Endothelial cell of umbilical vein (primary cell): ENCODE measurements around the gene TTC23L. TPM values are rescaled to one million over a fixed set of nuclear protein-coding genes. Genes with fewer than 3 reads are reported as not detected.

Experiments
- BruUV-seq: library from RNA; stranded (reverse); fragments of 400-500 nt; replicated peaks from 2 replicates; lab custom pipeline; 2021; lab: Mats Ljungman, UMichigan
- CTCF ChIA-PET: fragments of 300-600, 350-600 bp; sonication (Branson Sonifier 250); formaldehyde crosslinking; loops from one replicate; lab custom pipeline; 2021; ENCODE audit warnings: antibody characterized with exemption, inconsistent platforms; lab: Charles Lee
- POLR2A ChIA-PET: fragments of 300-600, 350-600 bp; sonication (Branson Sonifier 250); formaldehyde crosslinking; loops from one replicate; lab custom pipeline; 2021; ENCODE audit warnings: antibody characterized with exemption, inconsistent platforms; lab: Charles Lee
- DNase-seq: peaks from one replicate; pipeline ENCODE4 v3.0.0-alpha.2; 2011; ENCODE audit warnings: low read depth, low spot score
- FAIRE-seq: peaks from 2 replicates; lab custom pipeline; 2011; peaks lifted over from hg19 to GRCh38; lab: Jason Lieb, UNC
- H2AFZ ChIP-seq: 2 replicates; pipeline ENCODE4 v1.6.0; 2012; ENCODE audit warnings: low read depth, low read length, control low read depth, inconsistent platforms
- H3K27ac ChIP-seq: 2 replicates; pipeline ENCODE4 v1.5.1; 2011; ENCODE audit warnings: low read depth, mild to moderate bottlenecking, control low read depth, low read length, moderate library complexity; ENCODE audit not compliant: insufficient read depth
- H3K27me3 ChIP-seq, 2 experiments: 2 replicates each; pipeline versions ENCODE4 v1.6.0 to v1.6.1; 2011; ENCODE audit warnings: low read length in 2 of 2, mixed read lengths in 1 of 2; ENCODE audit not compliant: control insufficient read depth in 2 of 2, insufficient read depth in 2 of 2
- H3K36me3 ChIP-seq, 2 experiments: 2 replicates in 1 of 2; 3 replicates in 1 of 2; pipeline ENCODE4 v1.5.1; 2011; ENCODE audit warnings: low read length in 2 of 2, mild to moderate bottlenecking in 1 of 2, moderate library complexity in 1 of 2; ENCODE audit not compliant: control insufficient read depth in 2 of 2, insufficient read depth in 2 of 2; ENCODE audit errors: extremely low read depth in 1 of 2
- H3K4me1 ChIP-seq: 3 replicates; pipeline ENCODE4 v1.5.1; 2011; ENCODE audit warnings: mild to moderate bottlenecking, low read length; ENCODE audit not compliant: control insufficient read depth, insufficient read depth; ENCODE audit errors: extremely low read depth
- H3K4me2 ChIP-seq: 2 replicates; pipeline ENCODE4 v1.6.1; 2011; ENCODE audit warnings: low read length, control low read depth, mixed read lengths; ENCODE audit not compliant: insufficient read depth
- H3K4me3 ChIP-seq, 3 experiments: fragments of 200-600 bp in 1 of 3; sonication (generic), shearing (Covaris generic) in 1 of 3; replicated peaks in 1 of 3; 2 replicates each; pipeline ENCODE4 v1.5.1; 2011 to 2016; ENCODE audit warnings: control low read depth in 3 of 3, low read length in 3 of 3, mild to moderate bottlenecking in 2 of 3, inconsistent platforms in 1 of 3, low read depth in 1 of 3, moderate library complexity in 1 of 3; ENCODE audit not compliant: insufficient read depth in 1 of 3
- H3K79me2 ChIP-seq: 2 replicates; pipeline ENCODE4 v1.6.0; 2012; ENCODE audit warnings: low read length, inconsistent platforms; ENCODE audit not compliant: control insufficient read depth, insufficient read depth
- H3K9ac ChIP-seq: replicated peaks from 2 replicates; pipeline ENCODE3; 2011; ENCODE audit warnings: low read length, control low read depth; ENCODE audit not compliant: insufficient read depth; ENCODE audit errors: extremely low read depth
- H3K9me1 ChIP-seq: replicated peaks from 3 replicates; pipeline ENCODE4 v1.6.0; 2011; ENCODE audit warnings: mild to moderate bottlenecking, low read length; ENCODE audit not compliant: control insufficient read depth, insufficient read depth; ENCODE audit errors: extremely low read depth
- H3K9me3 ChIP-seq: replicated peaks from 2 replicates; pipeline ENCODE4 v1.5.1; 2012; ENCODE audit warnings: low read length, inconsistent platforms; ENCODE audit not compliant: control insufficient read depth, insufficient read depth
- H4K20me1 ChIP-seq: replicated peaks from 2 replicates; pipeline ENCODE3; 2011; ENCODE audit warnings: mild to moderate bottlenecking, low read length; ENCODE audit not compliant: control insufficient read depth, insufficient read depth; ENCODE audit errors: extremely low read depth
- EZH2 ChIP-seq: IDR thresholded peaks from 2 replicates; pipeline ENCODE4 v1.6.1; 2012; ENCODE audit warnings: borderline replicate concordance, low read depth, mild to moderate bottlenecking, moderate library complexity, low read length, inconsistent platforms; ENCODE audit not compliant: severe bottlenecking
- FOS ChIP-seq: IDR thresholded peaks from 2 replicates; pipeline ENCODE4 v1.6.1; 2011; ENCODE audit warnings: mild to moderate bottlenecking, low read length, moderate library complexity, borderline replicate concordance; ENCODE audit not compliant: insufficient read depth
- GATA2 ChIP-seq: IDR thresholded peaks from 2 replicates; pipeline ENCODE4 v1.7.0; 2011; ENCODE audit warnings: low read depth, mild to moderate bottlenecking, moderate library complexity, mixed read lengths, low read length; ENCODE audit not compliant: insufficient read length, insufficient read depth
- JUN ChIP-seq: IDR thresholded peaks from 2 replicates; pipeline ENCODE4 v1.6.1; 2011; ENCODE audit warnings: borderline replicate concordance, low read depth; ENCODE audit not compliant: insufficient read length, insufficient read depth
- POLR2A ChIP-seq: IDR thresholded peaks from 2 replicates; pipeline ENCODE4 v1.6.1; 2012; ENCODE audit warnings: low read depth, mild to moderate bottlenecking, control low read depth, low read length
- POLR2AphosphoS5 ChIP-seq: IDR thresholded peaks from 2 replicates; pipeline ENCODE4 v1.6.1; 2012; ENCODE audit warnings: low read depth, mild to moderate bottlenecking, control low read depth, low read length, moderate library complexity; ENCODE audit not compliant: insufficient read depth
- dilution Hi-C: fragments of 300-500 bp; cut with MboI; formaldehyde crosslinking; loops from one replicate; pipeline ENCODE4 v1.15.0; 2019; ENCODE audit warnings: low sequenced_read_pairs; ENCODE audit not compliant: extremely low pct_ligation_motif_present
- intact Hi-C: fragments of 100-400 bp; cut with micrococcal nuclease; formaldehyde crosslinking; loops from one replicate; pipeline ENCODE4 v1.10.0; 2022
- polyA plus RNA-seq, 4 experiments: library from polyadenylated mRNA; depleted of rRNA in 3 of 4; stranded (reverse) in 3 of 4; unstranded in 1 of 4; fragments of >200 nt; gene quantifications; 2 replicates each; pipeline versions ENCODE4 v1.2.1 to v1.2.3, GENCODE V29; 2011 to 2012; ENCODE audit warnings: missing spikeins in 1 of 4
- total RNA-seq: library from RNA; stranded (reverse); gene quantifications from 2 replicates; pipeline ENCODE4 v1.2.3, GENCODE V29; 2021
- TF ChIP-seq, protein P1 (sequence below), 2 donors: IDR thresholded peaks; 1 replicate in 1 of 2; 2 replicates in 1 of 2; pipeline ENCODE4 v1.5.1; 2011; ENCODE audit warnings: low read length in 2 of 2, mild to moderate bottlenecking in 2 of 2, moderate library complexity in 2 of 2, control low read depth in 1 of 2, inconsistent platforms in 1 of 2, low read depth in 1 of 2; ENCODE audit not compliant: insufficient read depth in 1 of 2; ENCODE audit errors: extremely low read depth in 1 of 2
- TF ChIP-seq, protein P2 (sequence below): IDR thresholded peaks from 2 replicates; pipeline ENCODE4 v1.6.1; 2011; ENCODE audit not compliant: insufficient read depth, insufficient read length

The TTC23L gene
- total and polyA plus RNA-seq, 2 donors (not counting 3 experiments of a cell fraction or from before 2014, with no cell fraction given) = not detected

GRCh38 chr5:34789639-34790038, 49.3 kb upstream of the TTC23L start:
- TF ChIP-seq POLR2A (no peak), GATA2 (no peak), FOS (no peak), EZH2 (no peak), JUN (no peak), POLR2AphosphoS5 (no peak)
- TF ChIP-seq, protein P1, sequence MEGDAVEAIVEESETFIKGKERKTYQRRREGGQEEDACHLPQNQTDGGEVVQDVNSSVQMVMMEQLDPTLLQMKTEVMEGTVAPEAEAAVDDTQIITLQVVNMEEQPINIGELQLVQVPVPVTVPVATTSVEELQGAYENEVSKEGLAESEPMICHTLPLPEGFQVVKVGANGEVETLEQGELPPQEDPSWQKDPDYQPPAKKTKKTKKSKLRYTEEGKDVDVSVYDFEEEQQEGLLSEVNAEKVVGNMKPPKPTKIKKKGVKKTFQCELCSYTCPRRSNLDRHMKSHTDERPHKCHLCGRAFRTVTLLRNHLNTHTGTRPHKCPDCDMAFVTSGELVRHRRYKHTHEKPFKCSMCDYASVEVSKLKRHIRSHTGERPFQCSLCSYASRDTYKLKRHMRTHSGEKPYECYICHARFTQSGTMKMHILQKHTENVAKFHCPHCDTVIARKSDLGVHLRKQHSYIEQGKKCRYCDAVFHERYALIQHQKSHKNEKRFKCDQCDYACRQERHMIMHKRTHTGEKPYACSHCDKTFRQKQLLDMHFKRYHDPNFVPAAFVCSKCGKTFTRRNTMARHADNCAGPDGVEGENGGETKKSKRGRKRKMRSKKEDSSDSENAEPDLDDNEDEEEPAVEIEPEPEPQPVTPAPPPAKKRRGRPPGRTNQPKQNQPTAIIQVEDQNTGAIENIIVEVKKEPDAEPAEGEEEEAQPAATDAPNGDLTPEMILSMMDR (IDR thresholded peaks at IDR 0.05; ENCODE audit: extremely low read depth in 1 of 2, insufficient read depth in 1 of 2, low read depth in 1 of 2, low read length in 2 of 2) = no peak
- TF ChIP-seq, protein P2, sequence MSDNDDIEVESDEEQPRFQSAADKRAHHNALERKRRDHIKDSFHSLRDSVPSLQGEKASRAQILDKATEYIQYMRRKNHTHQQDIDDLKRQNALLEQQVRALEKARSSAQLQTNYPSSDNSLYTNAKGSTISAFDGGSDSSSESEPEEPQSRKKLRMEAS = no peak
- no peak overlapping the region for H3K9ac ChIP-seq
- dilution Hi-C loops = no loop called here

More at GRCh38 chr5:34789639-34790038, 49.3 kb upstream of the TTC23L start:
- no peaks in the 10 kb centered on the region for H4K20me1 ChIP-seq
- no TSS peak for BruUV-seq
- no peak overlapping the region for H2AFZ ChIP-seq
- no peaks in the 10 kb centered on the region for H3K9me3 ChIP-seq
- DNase-seq = no peak
- CTCF ChIA-PET = interaction anchor here (0.9 to 1.2 kb wide), 3 partner anchors 29 to 291 kb away, joined by 3 read pairs; no protein-coding TSS in a partner anchor
- H3K36me3 ChIP-seq = no peaks in the 10 kb centered on the region
- POLR2A ChIA-PET = no interaction called here
- H3K9me1 ChIP-seq = no peaks in the 10 kb centered on the region
- no peaks in the 10 kb centered on the region for H3K27me3 ChIP-seq
- no peak overlapping the region for H3K4me3 ChIP-seq
- peaks cover 46% of the 10 kb centered on the region for H3K4me1 ChIP-seq
- H3K4me2 ChIP-seq = peak overlapping the region; percentile 31
- FAIRE-seq = no peak
- intact Hi-C loops = loop anchor here (2.0 to 5.0 kb wide), 5 partner anchors 73 to 302 kb away; partner anchors contain the start of gene RAI14
- H3K79me2 ChIP-seq = peaks cover 56% of the 10 kb centered on the region
- H3K27ac ChIP-seq = peak overlapping the region; percentile 81
